GM08714 (cell line): ENCODE results near the gene HELZ2.

Experiments
- H3K4me3 ChIP-seq: fragments of 200-500 bp; sonication (Bioruptor generic); 2 replicates; pipeline ENCODE4 v1.5.1; 2014; ENCODE audit warnings: mild to moderate bottlenecking, low read length, inconsistent platforms
- ZNF274 ChIP-seq: IDR thresholded peaks from 2 replicates; pipeline ENCODE4 v1.6.1; 2012; ENCODE audit warnings: mild to moderate bottlenecking, low read depth, low read length

Gene HELZ2

GRCh38 chr20:63549679-63550282 lies 24.3 kb downstream of the HELZ2 start:
- no peak for TF ChIP-seq ZNF274
- no peak overlapping the region for H3K4me3 ChIP-seq

- H3K4me3 ChIP-seq, result no peak overlapping the region
- no peak for TF ChIP-seq ZNF274
Measured at GRCh38 chr20:63549019-63549418, 25.0 kb downstream of the HELZ2 start.

- no peak for TF ChIP-seq ZNF274
- H3K4me3 ChIP-seq, result no peak overlapping the region
Measured at GRCh38 chr20:63548542-63548941, 25.5 kb downstream of the HELZ2 start.

- TF ChIP-seq ZNF274, result no peak
- no peak within 1 kb of the TSS for H3K4me3 ChIP-seq
Measured at GRCh38 chr20:63547725-63548480, 26.1 kb downstream of the HELZ2 start, which contains the start of gene SRMS. Gene SRMS, minus strand, starts transcription at chr20:63547749. Its CDS starts 286 bp downstream, at chr20:63547463.

GRCh38 chr20:63546956-63547724 lies 26.9 kb downstream of the HELZ2 start:
- no peak overlapping the region for H3K4me3 ChIP-seq
- no peak for TF ChIP-seq ZNF274

- H3K4me3 ChIP-seq, result no peak overlapping the region
- no peak for TF ChIP-seq ZNF274
Measured at GRCh38 chr20:63546256-63546955, 27.6 kb downstream of the HELZ2 start.

GRCh38 chr20:63545814-63546213 lies 28.2 kb downstream of the HELZ2 start:
- no peak overlapping the region for H3K4me3 ChIP-seq
- no peak for TF ChIP-seq ZNF274

- no peak overlapping the region for H3K4me3 ChIP-seq
- TF ChIP-seq ZNF274, result no peak
Measured at GRCh38 chr20:63544958-63545516, 29.0 kb downstream of the HELZ2 start.

GRCh38 chr20:63544241-63544957 lies 29.6 kb downstream of the HELZ2 start:
- no peak overlapping the region for H3K4me3 ChIP-seq
- no peak for TF ChIP-seq ZNF274

GRCh38 chr20:63543733-63544132 lies 30.3 kb downstream of the HELZ2 start:
- H3K4me3 ChIP-seq, result no peak overlapping the region
- no peak for TF ChIP-seq ZNF274

GRCh38 chr20:63543131-63543530 lies 30.9 kb downstream of the HELZ2 start:
- no peak overlapping the region for H3K4me3 ChIP-seq
- TF ChIP-seq ZNF274, result no peak

- no peak for TF ChIP-seq ZNF274
- no peak overlapping the region for H3K4me3 ChIP-seq
Measured at GRCh38 chr20:63542696-63543095, 31.3 kb downstream of the HELZ2 start.

GRCh38 chr20:63542031-63542559 lies 31.9 kb downstream of the HELZ2 start:
- no peak overlapping the region for H3K4me3 ChIP-seq
- TF ChIP-seq ZNF274, result no peak
